ENCODE data around the gene CRIP1. TPM values are rescaled to one million over a fixed set of nuclear protein-coding genes. Genes with fewer than 3 reads are reported as not detected.
A peak's percentile ranks its signal among the peaks of the same experiment; 100 is the strongest.

CRIP1 gene
- total RNA-seq, 1 donor from 2014 or later: 29.5 TPM

GRCh38 chr14:105473033-105473676, 13.5 kb upstream of the CRIP1 start:
- peak overlapping the region; percentile 88 for H3K9ac ChIP-seq (ENCODE audit: low read length)
- no peak overlapping the region for H2AFZ ChIP-seq (ENCODE audit: low read depth, low read length)
- Mint-ChIP-seq H3K27ac (ENCODE audit: unreplicated experiment) (no peak overlapping the region), H3K27me3 (ENCODE audit: low read depth, unreplicated experiment) (no peaks in the 10 kb centered on the region), H3K36me3 (ENCODE audit: low read depth, unreplicated experiment) (no peaks in the 10 kb centered on the region), H3K4me3 (ENCODE audit: unreplicated experiment) (no peak overlapping the region), H3K4me1 (ENCODE audit: low read depth, unreplicated experiment) (peaks cover 4% of the 10 kb centered on the region), H3K9me3 (ENCODE audit: unreplicated experiment) (no peaks in the 10 kb centered on the region)
- no peak for DNase-seq (ENCODE audit: low read depth)
- H3K9me3 ChIP-seq (ENCODE audit: insufficient read depth, low read depth, low read length): no peaks in the 10 kb centered on the region
- H3K27me3 ChIP-seq (ENCODE audit: insufficient read depth, low read length): no peaks in the 10 kb centered on the region
- no peak for FAIRE-seq
- H3K27ac ChIP-seq (ENCODE audit: low read depth, low read length): no peak overlapping the region
- H3K79me2 ChIP-seq (ENCODE audit: insufficient read depth, low read length): peaks cover 25% of the 10 kb centered on the region
- H4K20me1 ChIP-seq (ENCODE audit: insufficient read depth, low read length): peaks cover 46% of the 10 kb centered on the region
- TF ChIP-seq EZH2 (IDR thresholded peaks at IDR 0.05; ENCODE audit: insufficient read depth, low read length): no peak
- no peak for TF ChIP-seq CTCF (IDR thresholded peaks at IDR 0.05; ENCODE audit: insufficient read depth, low read depth, low read length)
- H3K4me2 ChIP-seq (ENCODE audit: low read length): peak overlapping the region; percentile 97
- no peaks in the 10 kb centered on the region for H3K36me3 ChIP-seq (ENCODE audit: insufficient read depth, low read length)
- H3K4me1 ChIP-seq (ENCODE audit: insufficient read depth, low read length): peaks cover 29% of the 10 kb centered on the region
- H3K4me3 ChIP-seq (ENCODE audit: insufficient read depth, low read depth, low read length): peak overlapping the region; percentile 51

- Histone ChIP-seq H3K4me3 (ENCODE audit: insufficient read depth, low read depth, low read length) (peak overlapping the region; percentile 51), H2AFZ (ENCODE audit: low read depth, low read length) (peak overlapping the region; percentile 41), H3K79me2 (ENCODE audit: insufficient read depth, low read length) (peaks cover 25% of the 10 kb centered on the region), H3K9ac (ENCODE audit: low read length) (peak overlapping the region; percentile 88), H3K4me1 (ENCODE audit: insufficient read depth, low read length) (peaks cover 29% of the 10 kb centered on the region), H3K27ac (ENCODE audit: low read depth, low read length) (peak overlapping the region; percentile 79), H3K4me2 (ENCODE audit: low read length) (peak overlapping the region; percentile 97), H3K36me3 (ENCODE audit: insufficient read depth, low read length) (no peaks in the 10 kb centered on the region), H4K20me1 (ENCODE audit: insufficient read depth, low read length) (peaks cover 39% of the 10 kb centered on the region), H3K27me3 (ENCODE audit: insufficient read depth, low read length) (no peaks in the 10 kb centered on the region), H3K9me3 (ENCODE audit: insufficient read depth, low read depth, low read length) (no peaks in the 10 kb centered on the region)
- TF ChIP-seq CTCF (IDR thresholded peaks at IDR 0.05; ENCODE audit: insufficient read depth, low read depth, low read length) (no peak), EZH2 (IDR thresholded peaks at IDR 0.05; ENCODE audit: insufficient read depth, low read length) (no peak)
- H3K4me3 Mint-ChIP-seq (ENCODE audit: unreplicated experiment): no peak overlapping the region
- FAIRE-seq (no peak), DNase-seq (ENCODE audit: low read depth) (peak; percentile 76)
- no peaks in the 10 kb centered on the region for H3K27me3 Mint-ChIP-seq (ENCODE audit: low read depth, unreplicated experiment)
- H3K36me3 Mint-ChIP-seq (ENCODE audit: low read depth, unreplicated experiment): no peaks in the 10 kb centered on the region
- H3K4me1 Mint-ChIP-seq (ENCODE audit: low read depth, unreplicated experiment): peaks cover 4% of the 10 kb centered on the region
- no peaks in the 10 kb centered on the region for H3K9me3 Mint-ChIP-seq (ENCODE audit: unreplicated experiment)
- H3K27ac Mint-ChIP-seq (ENCODE audit: unreplicated experiment): no peak overlapping the region
These were observed 12.8 kb upstream of the CRIP1 start for GRCh38 chr14:105473677-105474482.
